SJSA1 (cell line): Measurements from ENCODE around the gene LRMDA. TPM values are rescaled to one million over a fixed set of nuclear protein-coding genes. Genes with fewer than 3 reads are reported as not detected.

ENCODE experiments used
- DNase-seq, 2 experiments: peaks; one replicate each; pipeline ENCODE4 v3.0.0-alpha.2; 2015 to 2020; ENCODE audit warnings: low spot score in 2 of 2, low read depth in 1 of 2
- H3K27ac ChIP-seq: fragments of 250-450 bp; sonication (Bioruptor Pico); 2 replicates; pipeline ENCODE4 v1.5.1; 2020; ENCODE audit warnings: mild to moderate bottlenecking, moderate library complexity
- H3K27me3 ChIP-seq: fragments of 250-450 bp; sonication (Bioruptor Pico); replicated peaks from 2 replicates; pipeline ENCODE4 v1.5.1; 2020; ENCODE audit warnings: mild to moderate bottlenecking, moderate library complexity
- H3K36me3 ChIP-seq: fragments of 250-450 bp; sonication (Bioruptor Pico); 2 replicates; pipeline ENCODE4 v1.5.1; 2020; ENCODE audit warnings: mild to moderate bottlenecking
- H3K4me1 ChIP-seq: fragments of 250-450 bp; sonication (Bioruptor Pico); replicated peaks from 2 replicates; pipeline ENCODE4 v1.6.1; 2021; ENCODE audit warnings: mild to moderate bottlenecking
- H3K4me3 ChIP-seq: fragments of 250-450 bp; sonication (Bioruptor Pico); 2 replicates; pipeline ENCODE4 v1.5.1; 2020; ENCODE audit warnings: mild to moderate bottlenecking
- H3K9me3 ChIP-seq: fragments of 250-450 bp; sonication (Bioruptor Pico); replicated peaks from 2 replicates; pipeline ENCODE4 v1.5.1; 2020; ENCODE audit warnings: mild to moderate bottlenecking
- total RNA-seq: library from RNA; depleted of rRNA; stranded (reverse); fragments of >200 nt; shearing (Covaris generic); gene quantifications from 2 replicates; pipeline ENCODE4 v1.2.3, GENCODE V29; 2014

The LRMDA gene
- total RNA-seq, 1 experiment from 2014 or later: not detected

DNA sequence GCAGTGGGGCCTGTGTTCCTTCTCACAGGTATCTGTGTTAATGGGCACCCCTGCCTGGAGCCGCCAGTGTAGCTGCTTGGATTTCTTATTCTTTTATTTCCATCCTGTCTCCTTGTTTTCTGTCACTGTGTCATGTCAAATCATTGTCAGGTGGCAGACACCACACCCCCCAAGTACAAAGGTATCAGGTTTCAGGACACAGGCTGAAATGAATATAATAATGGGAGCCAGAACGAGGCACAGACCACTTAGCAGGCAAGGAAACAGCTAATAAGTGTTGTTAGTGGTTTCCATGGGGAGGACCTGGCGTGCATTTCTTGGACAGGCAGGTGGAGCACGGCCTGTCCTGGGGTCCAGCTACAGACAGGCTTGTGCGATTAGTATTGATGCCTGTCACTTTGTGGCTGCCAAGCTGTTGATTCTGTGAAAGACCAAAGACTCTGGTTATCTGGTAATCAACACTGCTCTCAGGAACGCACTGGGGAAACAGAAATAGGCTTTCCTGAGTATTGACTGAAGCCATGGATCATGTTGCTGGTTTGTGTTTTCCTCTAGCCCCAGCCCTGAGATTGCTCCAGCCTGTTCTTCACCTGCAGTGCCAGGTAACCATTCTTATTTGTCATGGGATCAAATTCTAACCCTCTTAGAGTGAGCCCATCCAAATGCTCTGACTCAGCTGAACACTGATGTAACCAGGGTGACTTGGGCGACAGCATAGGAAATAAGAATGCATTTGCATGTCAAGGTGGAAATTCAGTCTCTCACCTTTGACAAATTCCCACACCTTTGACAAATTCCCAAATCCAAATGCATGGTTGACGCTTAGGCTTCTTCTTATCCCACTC, 1002.0 kb downstream of the LRMDA start:
- Histone ChIP-seq H3K4me1 (peaks cover 36% of the 10 kb centered on the region), H3K9me3 (no peaks in the 10 kb centered on the region), H3K36me3 (no peaks in the 10 kb centered on the region), H3K27ac (no peak overlapping the region), H3K27me3 (no peaks in the 10 kb centered on the region; the same call in 1 of the 2 replicates), H3K4me3 (no peak overlapping the region)
- no peak for DNase-seq

- no peak overlapping the region for H3K27ac ChIP-seq
- DNase-seq: no peak
- no peaks in the 10 kb centered on the region for H3K36me3 ChIP-seq
- peaks cover 23% of the 10 kb centered on the region for H3K4me1 ChIP-seq
- H3K4me3 ChIP-seq: no peak overlapping the region
- H3K27me3 ChIP-seq: no peaks in the 10 kb centered on the region; the same call in 1 of the 2 replicates
- no peaks in the 10 kb centered on the region for H3K9me3 ChIP-seq
Measured at GRCh38 chr10:76435157-76435556, 1003.7 kb downstream of the LRMDA start.

GRCh38 chr10:76436401-76436811, 1005.0 kb downstream of the LRMDA start:
- no peak for DNase-seq

DNA sequence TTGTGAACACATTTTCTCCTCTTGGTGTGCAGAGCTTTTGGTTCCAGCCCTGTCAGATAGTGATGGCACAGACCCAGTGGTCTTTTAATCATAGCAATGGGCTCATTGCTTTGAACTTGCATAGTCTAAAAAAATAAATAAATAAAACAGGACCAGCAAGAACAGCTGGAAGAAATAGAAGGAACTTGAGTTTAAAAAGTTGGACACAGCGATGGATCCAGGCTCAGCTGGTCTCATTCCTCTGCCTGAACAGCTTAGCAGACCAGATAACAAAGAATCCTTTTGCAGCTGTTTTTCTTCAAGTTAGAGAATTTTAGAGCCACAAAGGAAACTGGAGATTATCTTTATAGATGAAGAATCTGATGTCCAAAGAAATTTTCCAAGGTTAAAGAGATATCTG, 1005.6 kb downstream of the LRMDA start:
- no peak for DNase-seq
- Histone ChIP-seq H3K27ac (no peak overlapping the region), H3K4me1 (peaks cover 8% of the 10 kb centered on the region), H3K9me3 (no peaks in the 10 kb centered on the region), H3K27me3 (no peaks in the 10 kb centered on the region; the same call in 1 of the 2 replicates), H3K36me3 (no peaks in the 10 kb centered on the region), H3K4me3 (no peak overlapping the region)

More at GRCh38 chr10:76436401-76436811, 1005.0 kb downstream of the LRMDA start:
- Histone ChIP-seq H3K4me3 (no peak overlapping the region), H3K27ac (no peak overlapping the region), H3K27me3 (no peaks in the 10 kb centered on the region; the same call in 1 of the 2 replicates), H3K36me3 (no peaks in the 10 kb centered on the region), H3K4me1 (peaks cover 14% of the 10 kb centered on the region), H3K9me3 (no peaks in the 10 kb centered on the region)

GRCh38 chr10:76440426-76440825, 1009.0 kb downstream of the LRMDA start:
- no peak overlapping the region for H3K27ac ChIP-seq
- H3K4me1 ChIP-seq: no peaks in the 10 kb centered on the region
- H3K27me3 ChIP-seq: no peaks in the 10 kb centered on the region; the same call in 1 of the 2 replicates
- no peaks in the 10 kb centered on the region for H3K36me3 ChIP-seq
- H3K4me3 ChIP-seq: no peak overlapping the region
- no peaks in the 10 kb centered on the region for H3K9me3 ChIP-seq
- DNase-seq: no peak

GRCh38 chr10:76442113-76442512, 1010.7 kb downstream of the LRMDA start:
- no peak overlapping the region for H3K4me3 ChIP-seq
- no peaks in the 10 kb centered on the region; the same call in 1 of the 2 replicates for H3K27me3 ChIP-seq
- H3K27ac ChIP-seq: no peak overlapping the region
- no peak for DNase-seq
- H3K4me1 ChIP-seq: no peaks in the 10 kb centered on the region
- no peaks in the 10 kb centered on the region for H3K9me3 ChIP-seq
- no peaks in the 10 kb centered on the region for H3K36me3 ChIP-seq

GRCh38 chr10:76444034-76444800, 1012.8 kb downstream of the LRMDA start:
- H3K27ac ChIP-seq: no peak overlapping the region
- DNase-seq: no peak

DNA sequence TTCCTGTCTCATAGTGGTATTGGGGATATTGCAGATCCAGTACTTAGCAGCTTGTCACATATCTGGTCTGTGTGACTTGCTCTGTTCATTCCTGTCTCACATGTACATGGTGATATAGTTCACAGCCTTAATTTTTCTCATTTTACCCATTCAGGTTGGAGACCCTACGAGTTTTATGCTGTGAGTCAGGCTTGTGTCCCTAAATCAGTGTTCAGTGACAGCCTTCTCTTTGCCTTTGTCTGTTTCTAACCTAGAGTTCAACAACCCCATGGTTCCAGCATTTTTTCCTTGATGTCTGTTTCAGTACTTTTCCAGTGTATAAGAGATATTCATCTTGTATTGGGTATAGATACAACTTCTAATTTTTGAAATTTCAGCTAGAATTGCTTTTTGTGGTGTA, 1016.2 kb downstream of the LRMDA start:
- DNase-seq: no peak
- no peak overlapping the region for H3K4me3 ChIP-seq
- H3K27ac ChIP-seq: no peak overlapping the region
- no peaks in the 10 kb centered on the region for H3K27me3 ChIP-seq
- no peaks in the 10 kb centered on the region for H3K4me1 ChIP-seq
- no peaks in the 10 kb centered on the region for H3K9me3 ChIP-seq
- H3K36me3 ChIP-seq: no peaks in the 10 kb centered on the region

More at GRCh38 chr10:76444034-76444800, 1012.8 kb downstream of the LRMDA start:
- no peak overlapping the region for H3K4me3 ChIP-seq
- no peaks in the 10 kb centered on the region for H3K36me3 ChIP-seq
- H3K9me3 ChIP-seq: no peaks in the 10 kb centered on the region
- H3K4me1 ChIP-seq: no peaks in the 10 kb centered on the region
- H3K27me3 ChIP-seq: no peaks in the 10 kb centered on the region

GRCh38 chr10:76451911-76452310, 1020.5 kb downstream of the LRMDA start:
- H3K9me3 ChIP-seq: no peaks in the 10 kb centered on the region
- no peak overlapping the region for H3K27ac ChIP-seq
- DNase-seq: no peak
- H3K4me3 ChIP-seq: no peak overlapping the region
- no peaks in the 10 kb centered on the region for H3K36me3 ChIP-seq
- H3K27me3 ChIP-seq: no peaks in the 10 kb centered on the region
- no peaks in the 10 kb centered on the region for H3K4me1 ChIP-seq

DNA sequence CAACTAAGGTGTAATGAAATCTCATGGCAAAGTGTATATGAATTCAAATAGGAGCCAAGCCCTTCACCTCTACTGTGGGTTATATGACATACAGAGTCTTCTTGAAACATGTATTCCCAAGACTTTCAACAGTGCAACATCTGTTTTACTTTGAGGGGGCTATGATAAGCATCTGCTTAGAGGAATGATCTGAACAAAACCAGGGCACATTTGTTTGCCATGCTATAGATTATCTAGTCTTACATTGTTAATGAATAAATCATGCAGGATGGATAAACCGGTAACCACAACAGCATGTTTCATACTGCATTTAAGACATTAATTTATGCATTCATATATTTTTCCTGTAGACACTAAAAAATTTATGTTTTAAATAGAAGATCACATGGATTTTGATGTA, 1021.9 kb downstream of the LRMDA start:
- H3K36me3 ChIP-seq: no peaks in the 10 kb centered on the region
- DNase-seq: no peak
- H3K4me3 ChIP-seq: no peak overlapping the region
- no peak overlapping the region for H3K27ac ChIP-seq
- no peaks in the 10 kb centered on the region for H3K27me3 ChIP-seq
- H3K9me3 ChIP-seq: no peaks in the 10 kb centered on the region
- no peaks in the 10 kb centered on the region for H3K4me1 ChIP-seq

GRCh38 chr10:76453997-76454396, 1022.6 kb downstream of the LRMDA start:
- Histone ChIP-seq H3K27ac (no peak overlapping the region), H3K9me3 (no peaks in the 10 kb centered on the region), H3K4me3 (no peak overlapping the region), H3K36me3 (no peaks in the 10 kb centered on the region), H3K27me3 (no peaks in the 10 kb centered on the region), H3K4me1 (no peaks in the 10 kb centered on the region)
- no peak for DNase-seq

GRCh38 chr10:76454506-76455140, 1023.2 kb downstream of the LRMDA start:
- Histone ChIP-seq H3K9me3 (no peaks in the 10 kb centered on the region), H3K27me3 (no peaks in the 10 kb centered on the region), H3K36me3 (no peaks in the 10 kb centered on the region), H3K4me1 (no peaks in the 10 kb centered on the region), H3K27ac (no peak overlapping the region), H3K4me3 (no peak overlapping the region)
- DNase-seq: no peak

- Histone ChIP-seq H3K4me3 (no peak overlapping the region), H3K27me3 (no peaks in the 10 kb centered on the region), H3K9me3 (no peaks in the 10 kb centered on the region), H3K36me3 (no peaks in the 10 kb centered on the region), H3K4me1 (no peaks in the 10 kb centered on the region), H3K27ac (no peak overlapping the region)
- no peak for DNase-seq
Measured at GRCh38 chr10:76456197-76456596, 1024.8 kb downstream of the LRMDA start.
